Spleen (tissue), 11 donors: ENCODE results near the gene TCERG1. TPM values are rescaled to one million over a fixed set of nuclear protein-coding genes. Genes with fewer than 3 reads are reported as not detected.

Experiments
- DNase-seq: peaks from one replicate; pipeline ENCODE4 v3.0.0-alpha.2; 2020
- H3K27ac ChIP-seq, 8 donors: fragments of 200-600 bp; sonication (generic) in 7 of 8; 1 replicate in 4 of 8; 2 replicates in 4 of 8; pipeline versions ENCODE4 v1.5.0 to v1.8.0; 2016 to 2021; ENCODE audit warnings: inconsistent platforms in 4 of 8, mild to moderate bottlenecking in 4 of 8, moderate library complexity in 1 of 8
- H3K27me3 ChIP-seq, 7 donors: fragments of 200-600 bp; sonication (generic) in 6 of 7; replicated peaks in 1 of 7; 1 replicate in 4 of 7; 2 replicates in 3 of 7; pipeline versions ENCODE4 v1.5.0 to v1.8.0; 2016 to 2021; ENCODE audit warnings: inconsistent platforms in 3 of 7, mild to moderate bottlenecking in 1 of 7
- H3K36me3 ChIP-seq, 6 donors: fragments of 200-600 bp; sonication (generic) in 5 of 6; 1 replicate in 4 of 6; 2 replicates in 2 of 6; pipeline versions ENCODE4 v1.5.0 to v1.8.0; 2016 to 2021; ENCODE audit warnings: inconsistent platforms in 2 of 6
- H3K4me1 ChIP-seq, 6 donors: fragments of 200-600 bp; sonication (generic) in 5 of 6; 1 replicate in 3 of 6; 2 replicates in 3 of 6; pipeline versions ENCODE4 v1.5.0 to v1.8.0; 2016 to 2021; ENCODE audit warnings: inconsistent platforms in 3 of 6
- H3K4me3 ChIP-seq, 8 donors: fragments of 200-600 bp; sonication (generic) in 7 of 8; 1 replicate in 4 of 8; 2 replicates in 4 of 8; pipeline versions ENCODE4 v1.5.0 to v1.8.0; 2016 to 2021; ENCODE audit warnings: inconsistent platforms in 4 of 8, mild to moderate bottlenecking in 4 of 8, moderate library complexity in 2 of 8
- H3K9me3 ChIP-seq, 8 donors: fragments of 200-600 bp; sonication (generic) in 7 of 8; 1 replicate in 4 of 8; 2 replicates in 4 of 8; pipeline versions ENCODE4 v1.5.0 to v1.8.0; 2016 to 2021; ENCODE audit warnings: inconsistent platforms in 4 of 8
- CTCF ChIP-seq, 11 experiments: fragments of 200-600 bp in 7 of 11; fragments of 450-650 bp in 4 of 11; sonication (generic) in 4 of 11; IDR thresholded peaks in 8 of 11; conservative IDR thresholded peaks in 3 of 11; 1 replicate in 7 of 11; 2 replicates in 4 of 11; pipeline versions ENCODE4 v1.4.0 to v1.8.0; 2016 to 2021; ENCODE audit warnings: antibody characterized with exemption in 11 of 11, inconsistent platforms in 4 of 11, mild to moderate bottlenecking in 1 of 11
- POLR2A ChIP-seq, 3 donors: fragments of 450-650 bp; IDR thresholded peaks; one replicate each; pipeline ENCODE4 v1.5.1; 2017; ENCODE audit warnings: antibody characterized with exemption in 3 of 3, mild to moderate bottlenecking in 1 of 3
- POLR2AphosphoS5 ChIP-seq, 3 donors: sonication (generic); formaldehyde crosslinking; IDR thresholded peaks; one replicate each; pipeline ENCODE4 v1.5.1; 2017; ENCODE audit warnings: antibody characterized with exemption in 3 of 3
- WGBS, 5 donors: extraction: QIAGEN DNeasy Blood & Tissue Kit in 3 of 5; methylation state at CpG; one replicate each; pipeline versions ENCODE4 v1.1.5 to v1.1.7; 2013 to 2018; 5-methylcytosine and 5-hydroxymethylcytosine counted together
- intact Hi-C: fragments of 100-400 bp; cut with DNase I; formaldehyde crosslinking; loops from one replicate; pipeline ENCODE4 v1.15.0; 2023; ENCODE audit warnings: low total_unique reads
- polyA plus RNA-seq, 3 donors: library from polyadenylated mRNA; stranded (reverse); fragments of 200-250 nt; gene quantifications; one replicate each; pipeline ENCODE4 v1.2.1, GENCODE V29; 2013
- total RNA-seq, 7 donors: library from RNA; depleted of rRNA in 3 of 7; stranded (reverse); fragments of >200 nt in 3 of 7; fragmentation: NEBNext Ultra II Directional in 4 of 7; extraction: Animal tissue kit (Norgen Biotek cat#: 25700) in 4 of 7; gene quantifications; one replicate each; pipeline versions ENCODE4 v1.1.0 to v1.2.1, GENCODE V29; 2016 to 2021
- donor health status: healthy with polysubstance abuse.
- donor health status: DM: no; HTN: no; CAD: no; lungs with moderate emphysema.
- donor health status: DM: no; HTN: no; CAD: no.
- donor health status: Bipolar disorder and iron deficiency.
- donor health status: healthy.
- donor health status: DM: no; HTN: no; CAD: no.
- donor health status: DM: yes; HTN: yes; CAD: no.

The TCERG1 gene
- total and polyA plus RNA-seq, 10 donors = 43.7 to 117 (median 75.4) TPM

- 80 to 93% (median 90%) methylated on average over 6 of the region's 6 CpGs for WGBS, 5 donors
These were observed 4.3 kb downstream of the TCERG1 start for GRCh38 chr5:146451411-146451810.

GRCh38 chr5:146457431-146457830 is 10.3 kb downstream of the TCERG1 start:
- H3K4me1 ChIP-seq = peaks cover 0 to 33% (median 11%) of the 10 kb centered on the region in 6 donors
- no peak for DNase-seq
- no peaks in the 10 kb centered on the region for H3K27me3 ChIP-seq
- intact Hi-C loops = no loop called here
- peaks cover 3 to 82% (median 64%) of the 10 kb centered on the region in 6 donors for H3K36me3 ChIP-seq
- H3K9me3 ChIP-seq = no peaks in the 10 kb centered on the region
- no peak for TF ChIP-seq POLR2A (IDR thresholded peaks at IDR 0.05)
- no peak for TF ChIP-seq POLR2AphosphoS5 (IDR thresholded peaks at IDR 0.05)
- H3K27ac ChIP-seq = no peak overlapping the region
- no peak overlapping the region for H3K4me3 ChIP-seq
- WGBS, 5 donors = 93 to 96% (median 94%) methylated on average over 2 of the region's 2 CpGs

More at GRCh38 chr5:146451411-146451810, 4.3 kb downstream of the TCERG1 start:
- TF ChIP-seq POLR2A (IDR thresholded peaks at IDR 0.05) = no peak
- no peak for TF ChIP-seq POLR2AphosphoS5 (IDR thresholded peaks at IDR 0.05)
- TF ChIP-seq CTCF (IDR thresholded peaks at IDR 0.05 in 8 of 11, conservative IDR thresholded peaks at IDR 0.05 in 3 of 11) = no peak
- intact Hi-C loops = no loop called here
- H3K4me3 ChIP-seq = no peak overlapping the region
- H3K9me3 ChIP-seq = no peaks in the 10 kb centered on the region
- DNase-seq = no peak
- H3K27me3 ChIP-seq = no peaks in the 10 kb centered on the region
- H3K27ac ChIP-seq = no peak overlapping the region
- peaks cover 3 to 22% (median 15%) of the 10 kb centered on the region in 6 donors for H3K36me3 ChIP-seq
- peaks cover 23 to 81% (median 57%) of the 10 kb centered on the region in 6 donors for H3K4me1 ChIP-seq

GRCh38 chr5:146458894-146459293 is 11.8 kb downstream of the TCERG1 start:
- no peak for DNase-seq
- Histone ChIP-seq H3K4me3 (no peak overlapping the region), H3K27ac (no peak overlapping the region), H3K36me3 (peaks cover 3 to 97% (median 74%) of the 10 kb centered on the region in 6 donors), H3K4me1 (peaks cover 0 to 18% (median 7%) of the 10 kb centered on the region in 6 donors), H3K27me3 (no peaks in the 10 kb centered on the region), H3K9me3 (no peaks in the 10 kb centered on the region)
- intact Hi-C loops = no loop called here
- TF ChIP-seq CTCF (IDR thresholded peaks at IDR 0.05 in 8 of 11, conservative IDR thresholded peaks at IDR 0.05 in 3 of 11) (no peak), POLR2AphosphoS5 (IDR thresholded peaks at IDR 0.05) (no peak), POLR2A (IDR thresholded peaks at IDR 0.05) (no peak)
- 90 to 100% (median 96%) methylated on average over 5 of the region's 5 CpGs for WGBS, 5 donors

GRCh38 chr5:146461319-146461718 is 14.2 kb downstream of the TCERG1 start:
- 85 to 93% (median 88%) methylated on average over 1 of the region's 1 CpG for WGBS, 5 donors
- Histone ChIP-seq H3K9me3 (no peaks in the 10 kb centered on the region), H3K27ac (no peak overlapping the region), H3K27me3 (no peaks in the 10 kb centered on the region), H3K36me3 (peaks cover 0 to 100% (median 80%) of the 10 kb centered on the region in 6 donors), H3K4me1 (peaks cover 0 to 10% (median 0%) of the 10 kb centered on the region in 6 donors), H3K4me3 (no peak overlapping the region)
- intact Hi-C loops = no loop called here
- TF ChIP-seq POLR2AphosphoS5 (IDR thresholded peaks at IDR 0.05) = no peak
- TF ChIP-seq POLR2A (IDR thresholded peaks at IDR 0.05) = no peak
- TF ChIP-seq CTCF (IDR thresholded peaks at IDR 0.05 in 8 of 11, conservative IDR thresholded peaks at IDR 0.05 in 3 of 11) = no peak
- no peak for DNase-seq
